ENCODE results near the gene EXD1.

The EXD1 gene

GRCh38 chr15:41231422-41232226 lies 1.1 kb upstream of the EXD1 start:
- DNase-seq (ENCODE audit: low read depth, low spot score) = no peak

GRCh38 chr15:41230345-41230649 lies 260 bp downstream of the EXD1 start:
- DNase-seq (ENCODE audit: low read depth, low spot score) = no peak

- DNase-seq (ENCODE audit: low read depth, low spot score) = no peak
These were observed 11.2 kb downstream of the EXD1 start for GRCh38 chr15:41219381-41219780.

- no peak for DNase-seq (ENCODE audit: low read depth, low spot score)
These were observed 11.7 kb downstream of the EXD1 start for GRCh38 chr15:41218851-41219250.

GRCh38 chr15:41215708-41216107 lies 14.8 kb downstream of the EXD1 start:
- no peak for DNase-seq (ENCODE audit: low read depth, low spot score)

GRCh38 chr15:41207687-41208448 lies 22.7 kb downstream of the EXD1 start:
- DNase-seq (ENCODE audit: low read depth, low spot score) = no peak

GRCh38 chr15:41205315-41205714 lies 25.2 kb downstream of the EXD1 start:
- no peak for DNase-seq (ENCODE audit: low read depth, low spot score)

- no peak for DNase-seq (ENCODE audit: low read depth, low spot score)
These were observed 27.2 kb downstream of the EXD1 start for GRCh38 chr15:41203395-41203794.

GRCh38 chr15:41199470-41199869 lies 31.1 kb downstream of the EXD1 start:
- DNase-seq (ENCODE audit: low read depth, low spot score) = no peak

GRCh38 chr15:41194444-41194843 lies 36.1 kb downstream of the EXD1 start:
- DNase-seq (ENCODE audit: low read depth, low spot score) = no peak

- DNase-seq (ENCODE audit: low read depth, low spot score) = no peak
These were observed 47.0 kb downstream of the EXD1 start for GRCh38 chr15:41183581-41183980.

- DNase-seq (ENCODE audit: low read depth, low spot score) = no peak
These were observed 48.3 kb downstream of the EXD1 start for GRCh38 chr15:41182266-41182665.

- DNase-seq (ENCODE audit: low read depth, low spot score) = no peak
These were observed 50.3 kb downstream of the EXD1 start for GRCh38 chr15:41180206-41180789.

- DNase-seq (ENCODE audit: low read depth, low spot score) = no peak
These were observed 60.8 kb downstream of the EXD1 start for GRCh38 chr15:41169781-41170180.

- DNase-seq (ENCODE audit: low read depth, low spot score) = no peak
These were observed 61.5 kb downstream of the EXD1 start for GRCh38 chr15:41169086-41169485.

GRCh38 chr15:41161736-41162135 lies 68.8 kb downstream of the EXD1 start:
- no peak for DNase-seq (ENCODE audit: low read depth, low spot score)

GRCh38 chr15:41161336-41161735 lies 69.2 kb downstream of the EXD1 start:
- DNase-seq (ENCODE audit: low read depth, low spot score) = no peak

GRCh38 chr15:41160639-41161315 lies 69.8 kb downstream of the EXD1 start:
- no peak for DNase-seq (ENCODE audit: low read depth, low spot score)

GRCh38 chr15:41154412-41154811 lies 76.1 kb downstream of the EXD1 start:
- DNase-seq (ENCODE audit: low read depth, low spot score) = no peak

- no peak for DNase-seq (ENCODE audit: low read depth, low spot score)
These were observed 76.8 kb downstream of the EXD1 start for GRCh38 chr15:41153733-41154132.

GRCh38 chr15:41151451-41152005 lies 79.0 kb downstream of the EXD1 start:
- no peak for DNase-seq (ENCODE audit: low read depth, low spot score)

GRCh38 chr15:41150279-41150678 lies 80.3 kb downstream of the EXD1 start:
- DNase-seq (ENCODE audit: low read depth, low spot score) = no peak
